LNCAP (cell line): ENCODE data around the gene IFT81.

Experiments used
- CTCF ChIP-seq: fragments of 450-650 bp; IDR thresholded peaks from 2 replicates; pipeline ENCODE4 v1.5.1; 2017; ENCODE audit warnings: mild to moderate bottlenecking

Gene IFT81

DNA sequence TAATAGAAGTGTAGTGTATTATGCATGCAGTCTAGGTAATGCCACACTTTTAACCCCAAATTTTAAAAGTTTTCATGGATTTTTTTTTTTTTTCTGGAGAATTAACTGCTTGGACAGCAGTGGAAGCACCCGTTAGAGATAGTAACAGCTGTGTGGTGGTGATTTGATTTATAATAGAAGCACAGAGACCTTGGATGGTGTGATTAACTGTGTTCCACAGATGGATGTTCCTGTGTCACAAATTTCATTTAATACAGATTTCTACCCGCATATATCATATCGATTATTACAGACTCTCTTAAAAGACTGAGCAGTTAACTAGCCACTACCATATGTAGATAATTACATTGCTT is 47.0 kb downstream of the IFT81 start:
- no peak for TF ChIP-seq CTCF

DNA sequence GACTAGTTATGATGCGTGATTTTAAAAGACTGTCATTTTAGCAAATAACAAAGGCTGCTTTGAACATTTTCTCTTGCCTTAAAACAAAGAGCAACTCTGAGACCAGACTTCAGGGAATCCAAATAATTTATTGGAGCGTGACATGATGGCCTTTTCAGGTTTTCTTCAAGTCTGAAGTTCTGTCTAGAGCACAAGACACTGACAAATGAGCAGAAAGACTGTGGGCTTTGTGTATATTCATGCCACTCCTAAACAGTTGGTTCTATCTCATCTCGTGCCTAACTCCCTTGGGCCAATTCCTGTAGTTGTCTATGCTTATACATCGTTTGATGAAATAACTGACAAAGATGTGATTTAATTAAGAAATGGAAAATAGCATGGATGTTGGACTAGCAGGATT is 47.5 kb downstream of the IFT81 start:
- TF ChIP-seq CTCF, result no peak

DNA sequence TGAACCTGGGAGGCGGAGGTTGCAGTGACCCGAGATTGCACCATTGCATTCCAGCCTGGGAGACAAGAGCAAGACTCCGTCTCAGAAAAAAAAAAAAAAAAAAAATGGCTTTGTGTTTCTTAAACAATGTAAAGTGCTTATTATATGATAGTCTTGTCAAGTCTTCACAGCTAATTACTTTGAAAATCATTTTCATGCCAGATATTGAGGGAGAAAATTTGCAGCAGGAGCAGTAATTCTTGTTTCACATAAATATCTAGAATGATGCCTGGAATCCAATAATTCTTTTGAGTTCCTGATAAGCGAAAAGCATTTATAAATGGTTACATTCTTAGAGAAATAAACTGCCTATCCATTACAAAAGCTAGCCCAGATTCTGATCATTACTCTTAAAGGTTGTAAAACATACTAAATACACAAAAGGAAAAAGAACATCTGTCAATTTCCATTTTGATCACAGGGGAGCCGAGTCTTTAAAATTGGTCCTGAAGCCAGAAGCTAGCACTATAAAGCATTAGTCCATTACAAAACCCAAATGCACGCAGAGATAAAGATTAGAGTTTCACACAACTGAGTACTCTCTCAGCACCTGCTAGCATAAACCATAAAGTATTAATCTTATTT is 50.3 kb downstream of the IFT81 start:
- no peak for TF ChIP-seq CTCF

DNA sequence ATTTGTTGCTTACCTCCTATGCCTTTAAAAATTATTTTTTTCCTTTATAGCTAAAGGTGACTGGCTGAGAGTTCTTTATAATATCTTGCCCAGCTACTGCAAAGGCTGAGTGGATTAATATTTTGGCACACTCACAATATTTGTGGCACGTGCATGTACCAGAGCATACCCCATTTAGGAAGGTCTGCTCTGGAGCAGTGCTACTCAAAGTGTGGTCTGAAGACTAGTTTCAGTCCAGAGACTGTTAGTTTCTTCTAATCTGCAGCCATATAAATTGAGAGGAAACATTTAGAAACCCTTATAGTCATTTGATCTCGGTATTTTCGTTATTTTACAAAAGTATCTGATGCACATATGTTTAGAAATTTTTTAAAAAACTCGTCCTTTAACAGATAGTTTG is 51.0 kb downstream of the IFT81 start:
- no peak for TF ChIP-seq CTCF

DNA sequence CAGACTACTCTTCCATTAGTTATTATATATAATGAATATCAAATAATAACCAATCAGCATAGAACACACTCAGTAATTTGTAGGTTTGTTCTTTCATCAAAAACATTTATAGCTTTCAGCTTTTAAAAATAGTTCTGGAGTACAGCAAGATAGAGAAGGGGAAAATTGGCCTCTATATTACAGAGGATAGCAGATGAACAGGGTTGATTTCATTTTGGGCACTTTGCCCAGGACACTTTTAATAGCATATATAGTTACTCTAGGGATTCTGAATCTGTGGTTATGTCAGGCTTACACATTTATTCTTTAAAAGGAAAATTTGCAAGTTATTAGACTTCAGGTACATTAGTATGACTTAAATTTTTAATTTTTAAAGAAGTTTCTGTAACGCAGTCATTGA is 52.6 kb downstream of the IFT81 start:
- TF ChIP-seq CTCF, result no peak

GRCh38 chr12:110179291-110179690 is 55.1 kb downstream of the IFT81 start:
- no peak for TF ChIP-seq CTCF

DNA sequence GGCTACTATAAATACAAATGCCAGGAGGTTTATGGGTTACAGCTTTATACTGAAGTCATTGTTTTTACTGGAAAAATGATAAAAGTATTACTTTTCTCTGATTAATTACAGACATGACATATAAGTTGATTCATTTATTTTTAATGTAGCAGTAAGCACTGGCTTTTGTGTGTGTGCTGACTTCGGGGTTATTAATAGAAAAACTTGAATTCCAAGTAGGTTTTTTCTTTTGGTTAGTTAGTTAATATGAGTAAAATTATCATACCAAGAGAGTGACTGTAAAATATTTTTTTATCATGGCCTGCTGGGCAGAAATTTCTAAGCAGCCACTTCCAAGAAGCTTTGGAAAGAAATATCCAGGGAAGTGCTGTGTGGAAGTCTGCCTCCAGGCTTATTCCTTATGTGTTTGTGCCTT is 56.4 kb downstream of the IFT81 start:
- no peak for TF ChIP-seq CTCF

DNA sequence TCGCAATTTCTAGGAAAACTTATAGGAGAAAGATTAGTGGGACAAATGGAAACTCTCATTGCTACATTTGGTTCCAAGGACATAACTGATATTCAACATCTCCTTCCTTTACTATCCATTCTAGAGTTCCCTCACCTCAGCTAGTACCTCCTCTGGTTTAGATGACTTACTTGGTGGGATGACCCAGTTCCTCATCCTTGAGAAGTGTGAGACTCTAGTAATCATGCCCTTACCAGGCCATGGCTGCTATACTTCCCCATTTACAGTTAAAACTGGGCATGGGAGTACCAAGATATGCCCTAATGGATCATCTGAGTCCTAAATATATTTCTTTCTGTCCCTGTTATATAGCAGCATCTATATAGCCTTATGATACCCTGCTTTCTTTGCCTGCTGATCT is 58.1 kb downstream of the IFT81 start:
- no peak for TF ChIP-seq CTCF
